SK-N-SH treated with all-trans-retinoic acid at 6 μM for 48 hours (cell line): ENCODE data around the gene MOCOS.

Experiments
- CREB5 ChIP-seq: fragments of 250-450 bp; sonication (Bioruptor Pico); IDR thresholded peaks from 2 replicates; pipeline ENCODE4 v1.5.1; 2020; ENCODE audit warnings: low read depth, mild to moderate bottlenecking, moderate library complexity
- CSDC2 ChIP-seq: fragments of 250-450 bp; sonication (Bioruptor Pico); IDR thresholded peaks from 2 replicates; pipeline ENCODE4 v1.5.0; 2020; ENCODE audit warnings: mild to moderate bottlenecking, moderate library complexity
- POU6F1 ChIP-seq: fragments of 250-450 bp; sonication (Bioruptor Pico); IDR thresholded peaks from 2 replicates; pipeline ENCODE4 v1.8.0; 2021; ENCODE audit warnings: low read depth, mild to moderate bottlenecking, moderate library complexity, borderline replicate concordance
- RARB ChIP-seq: fragments of 250-450 bp; sonication (Bioruptor Pico); IDR thresholded peaks from 2 replicates; pipeline ENCODE4 v1.8.0; 2021; ENCODE audit warnings: mild to moderate bottlenecking, moderate library complexity
- ZNF565 ChIP-seq: fragments of 450-650 bp; formaldehyde crosslinking; conservative IDR thresholded peaks from 2 replicates; pipeline ENCODE4 v1.5.0; 2020; ENCODE audit warnings: low read depth, mild to moderate bottlenecking, moderate library complexity
- TF ChIP-seq, protein P1 (sequence below): fragments of 250-450 bp; sonication (Bioruptor Pico); IDR thresholded peaks from 2 replicates; pipeline ENCODE4 v1.8.0; 2020; ENCODE audit warnings: mild to moderate bottlenecking, moderate library complexity, borderline replicate concordance
- TF ChIP-seq, protein P2 (sequence below): fragments of 250-450 bp; sonication (Bioruptor Pico); IDR thresholded peaks from 2 replicates; pipeline ENCODE4 v1.5.0; 2020; ENCODE audit warnings: mild to moderate bottlenecking, moderate library complexity

DNA sequence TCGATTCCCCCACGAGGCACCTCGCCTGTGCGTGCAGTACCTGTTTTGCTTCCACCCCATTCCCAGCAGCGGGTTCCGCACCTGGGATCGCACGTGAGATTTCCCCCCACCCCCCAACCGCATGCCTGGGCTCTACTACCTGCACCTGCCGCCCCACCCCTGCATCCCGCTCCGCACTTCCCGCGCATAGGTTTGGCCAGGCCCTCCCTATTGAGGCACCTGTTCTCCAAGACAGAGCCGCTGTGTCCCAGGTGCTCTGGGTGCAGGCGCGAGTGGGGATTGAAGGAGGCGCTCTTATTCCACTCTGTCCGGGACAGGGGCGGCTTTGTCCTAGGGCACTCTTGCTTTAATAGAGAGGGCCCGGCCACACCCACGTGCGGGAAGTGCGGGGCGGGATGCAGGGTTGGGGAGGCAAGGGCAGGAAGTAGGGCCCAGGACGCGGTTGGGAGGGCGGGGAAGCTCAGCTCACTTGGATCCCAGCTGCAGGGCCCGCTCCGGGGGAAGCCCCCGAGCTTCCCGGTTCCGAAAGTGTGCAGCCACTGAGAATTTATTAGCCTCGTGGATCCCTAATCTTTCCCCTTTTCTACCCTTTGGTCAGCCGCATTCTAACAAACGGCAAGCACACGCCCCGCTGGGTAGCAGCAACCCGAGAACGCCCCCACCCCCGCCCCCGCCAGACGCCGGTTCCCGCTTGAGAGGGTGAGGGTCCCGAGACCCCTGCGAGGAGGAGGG, 670 bp upstream of the MOCOS start:
- TF ChIP-seq ZNF565 (CRISPR knock-in tag) (no peak), RARB (no peak), POU6F1 (no peak), CSDC2 (no peak), CREB5 (CRISPR knock-in tag) (no peak)
- TF ChIP-seq, protein P1, sequence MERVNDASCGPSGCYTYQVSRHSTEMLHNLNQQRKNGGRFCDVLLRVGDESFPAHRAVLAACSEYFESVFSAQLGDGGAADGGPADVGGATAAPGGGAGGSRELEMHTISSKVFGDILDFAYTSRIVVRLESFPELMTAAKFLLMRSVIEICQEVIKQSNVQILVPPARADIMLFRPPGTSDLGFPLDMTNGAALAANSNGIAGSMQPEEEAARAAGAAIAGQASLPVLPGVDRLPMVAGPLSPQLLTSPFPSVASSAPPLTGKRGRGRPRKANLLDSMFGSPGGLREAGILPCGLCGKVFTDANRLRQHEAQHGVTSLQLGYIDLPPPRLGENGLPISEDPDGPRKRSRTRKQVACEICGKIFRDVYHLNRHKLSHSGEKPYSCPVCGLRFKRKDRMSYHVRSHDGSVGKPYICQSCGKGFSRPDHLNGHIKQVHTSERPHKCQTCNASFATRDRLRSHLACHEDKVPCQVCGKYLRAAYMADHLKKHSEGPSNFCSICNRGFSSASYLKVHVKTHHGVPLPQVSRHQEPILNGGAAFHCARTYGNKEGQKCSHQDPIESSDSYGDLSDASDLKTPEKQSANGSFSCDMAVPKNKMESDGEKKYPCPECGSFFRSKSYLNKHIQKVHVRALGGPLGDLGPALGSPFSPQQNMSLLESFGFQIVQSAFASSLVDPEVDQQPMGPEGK (CRISPR knock-in tag), result no peak
- TF ChIP-seq, protein P2, sequence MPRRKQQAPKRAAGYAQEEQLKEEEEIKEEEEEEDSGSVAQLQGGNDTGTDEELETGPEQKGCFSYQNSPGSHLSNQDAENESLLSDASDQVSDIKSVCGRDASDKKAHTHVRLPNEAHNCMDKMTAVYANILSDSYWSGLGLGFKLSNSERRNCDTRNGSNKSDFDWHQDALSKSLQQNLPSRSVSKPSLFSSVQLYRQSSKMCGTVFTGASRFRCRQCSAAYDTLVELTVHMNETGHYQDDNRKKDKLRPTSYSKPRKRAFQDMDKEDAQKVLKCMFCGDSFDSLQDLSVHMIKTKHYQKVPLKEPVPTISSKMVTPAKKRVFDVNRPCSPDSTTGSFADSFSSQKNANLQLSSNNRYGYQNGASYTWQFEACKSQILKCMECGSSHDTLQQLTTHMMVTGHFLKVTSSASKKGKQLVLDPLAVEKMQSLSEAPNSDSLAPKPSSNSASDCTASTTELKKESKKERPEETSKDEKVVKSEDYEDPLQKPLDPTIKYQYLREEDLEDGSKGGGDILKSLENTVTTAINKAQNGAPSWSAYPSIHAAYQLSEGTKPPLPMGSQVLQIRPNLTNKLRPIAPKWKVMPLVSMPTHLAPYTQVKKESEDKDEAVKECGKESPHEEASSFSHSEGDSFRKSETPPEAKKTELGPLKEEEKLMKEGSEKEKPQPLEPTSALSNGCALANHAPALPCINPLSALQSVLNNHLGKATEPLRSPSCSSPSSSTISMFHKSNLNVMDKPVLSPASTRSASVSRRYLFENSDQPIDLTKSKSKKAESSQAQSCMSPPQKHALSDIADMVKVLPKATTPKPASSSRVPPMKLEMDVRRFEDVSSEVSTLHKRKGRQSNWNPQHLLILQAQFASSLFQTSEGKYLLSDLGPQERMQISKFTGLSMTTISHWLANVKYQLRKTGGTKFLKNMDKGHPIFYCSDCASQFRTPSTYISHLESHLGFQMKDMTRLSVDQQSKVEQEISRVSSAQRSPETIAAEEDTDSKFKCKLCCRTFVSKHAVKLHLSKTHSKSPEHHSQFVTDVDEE, result no peak
